Sigmoid colon (tissue), 7 donors: ENCODE measurements around the gene FAM9B. TPM values are rescaled to one million over a fixed set of nuclear protein-coding genes. Genes with fewer than 3 reads are reported as not detected.

Source experiments
- DNase-seq: peaks from one replicate; pipeline ENCODE4 v3.0.0-alpha.2; 2019
- H3K27ac ChIP-seq, 4 donors: fragments of 200-600 bp; sonication (generic); one replicate each; pipeline ENCODE4 v1.5.1; 2016 to 2019; ENCODE audit warnings: mild to moderate bottlenecking in 1 of 4
- H3K27me3 ChIP-seq, 3 donors: fragments of 200-600 bp; sonication (generic); one replicate each; pipeline ENCODE4 v1.5.1; 2019; ENCODE audit warnings: mild to moderate bottlenecking in 1 of 3
- H3K36me3 ChIP-seq, 4 donors: fragments of 200-600 bp; sonication (generic); one replicate each; pipeline ENCODE4 v1.5.1; 2016 to 2019
- H3K4me1 ChIP-seq, 4 donors: fragments of 200-600 bp; sonication (generic); one replicate each; pipeline ENCODE4 v1.5.1; 2017 to 2019
- H3K4me3 ChIP-seq, 4 donors: fragments of 200-600 bp; sonication (generic); one replicate each; pipeline ENCODE4 v1.5.1; 2017 to 2019; ENCODE audit warnings: mild to moderate bottlenecking in 2 of 4, moderate library complexity in 1 of 4
- H3K9me3 ChIP-seq, 4 donors: fragments of 200-600 bp in 3 of 4; sonication (generic) in 3 of 4; one replicate each; pipeline versions ENCODE4 v1.5.1 to v1.6.1; 2013 to 2019
- CTCF ChIP-seq, 4 experiments: fragments of 450-650 bp in 3 of 4; fragments of 200-600 bp in 1 of 4; IDR thresholded peaks; one replicate each; pipeline ENCODE4 v1.5.1; 2016 to 2019; ENCODE audit warnings: antibody characterized with exemption in 4 of 4, mild to moderate bottlenecking in 3 of 4, moderate library complexity in 2 of 4
- EP300 ChIP-seq, 4 donors: sonication (generic); formaldehyde crosslinking; IDR thresholded peaks; one replicate each; pipeline ENCODE4 v1.6.1; 2017; ENCODE audit warnings: antibody characterized with exemption in 4 of 4
- POLR2A ChIP-seq, 2 donors: fragments of 450-650 bp; IDR thresholded peaks; one replicate each; pipeline ENCODE4 v1.6.1; 2016; ENCODE audit warnings: antibody characterized with exemption in 2 of 2, mild to moderate bottlenecking in 2 of 2, moderate library complexity in 2 of 2
- POLR2AphosphoS5 ChIP-seq, 4 donors: sonication (generic); formaldehyde crosslinking; IDR thresholded peaks; one replicate each; pipeline ENCODE4 v1.6.1; 2017; ENCODE audit warnings: antibody characterized with exemption in 4 of 4
- WGBS, 2 donors: extraction: QIAGEN DNeasy Blood & Tissue Kit; methylation state at CpG; one replicate each; pipeline ENCODE4 v1.1.7; 2013; 5-methylcytosine and 5-hydroxymethylcytosine counted together
- intact Hi-C: fragments of 100-400 bp; cut with DNase I; formaldehyde crosslinking; loops from one replicate; pipeline ENCODE4 v1.15.1; 2023
- polyA plus RNA-seq, 3 donors: library from polyadenylated mRNA; stranded (reverse); fragments of 200-250 nt; gene quantifications; one replicate each; pipeline ENCODE4 v1.2.3, GENCODE V29; 2013
- total RNA-seq, 4 donors: library from RNA; depleted of rRNA; stranded (reverse); fragments of >200 nt; gene quantifications; one replicate each; pipeline ENCODE4 v1.1.0, GENCODE V29; 2016
- donor health status: healthy with polysubstance abuse.
- donor health status: Bipolar disorder and iron deficiency.
- donor health status: healthy.

Gene FAM9B
- total and polyA plus RNA-seq, 7 donors: not detected

- intact Hi-C loops: no loop called here
Measured at GRCh38 chrX:9071031-9071650, 37.2 kb upstream of the FAM9B start.

GRCh38 chrX:9069573-9069972 lies 35.6 kb upstream of the FAM9B start:
- WGBS, 2 donors: 47 to 86% methylated on average over 5 of the region's 5 CpGs
- H3K27me3 ChIP-seq: no peaks in the 10 kb centered on the region
- intact Hi-C loops: no loop called here
- no peak overlapping the region for H3K4me3 ChIP-seq
- no peaks in the 10 kb centered on the region for H3K36me3 ChIP-seq
- H3K4me1 ChIP-seq: peaks cover 0 to 4% (median 0%) of the 10 kb centered on the region in 4 donors
- H3K27ac ChIP-seq: no peak overlapping the region
- TF ChIP-seq POLR2A (IDR thresholded peaks at IDR 0.05) (no peak), CTCF (IDR thresholded peaks at IDR 0.05) (no peak), POLR2AphosphoS5 (IDR thresholded peaks at IDR 0.05) (no peak), EP300 (IDR thresholded peaks at IDR 0.05) (no peak)
- no peak for DNase-seq
- H3K9me3 ChIP-seq: no peaks in the 10 kb centered on the region

More at GRCh38 chrX:9071031-9071650, 37.2 kb upstream of the FAM9B start:
- DNase-seq: no peak
- Histone ChIP-seq H3K27me3 (no peaks in the 10 kb centered on the region), H3K27ac (no peak overlapping the region), H3K36me3 (no peaks in the 10 kb centered on the region), H3K9me3 (no peaks in the 10 kb centered on the region), H3K4me1 (peaks cover 0 to 4% (median 0%) of the 10 kb centered on the region in 4 donors), H3K4me3 (no peak overlapping the region)
- WGBS, 2 donors: 72 to 87% methylated on average over 4 of the region's 4 CpGs
- TF ChIP-seq POLR2AphosphoS5 (IDR thresholded peaks at IDR 0.05) (no peak), CTCF (IDR thresholded peaks at IDR 0.05) (no peak), POLR2A (IDR thresholded peaks at IDR 0.05) (no peak), EP300 (IDR thresholded peaks at IDR 0.05) (no peak)

GRCh38 chrX:9064694-9065093 lies 30.8 kb upstream of the FAM9B start:
- Histone ChIP-seq H3K4me1 (peaks cover 0 to 4% (median 0%) of the 10 kb centered on the region in 4 donors), H3K4me3 (no peak overlapping the region), H3K27me3 (no peaks in the 10 kb centered on the region), H3K27ac (no peak overlapping the region), H3K36me3 (no peaks in the 10 kb centered on the region), H3K9me3 (no peaks in the 10 kb centered on the region)
- no peak for DNase-seq
- no peak for TF ChIP-seq CTCF (IDR thresholded peaks at IDR 0.05)
- intact Hi-C loops: no loop called here

GRCh38 chrX:9062641-9063040 lies 28.7 kb upstream of the FAM9B start:
- H3K4me1 ChIP-seq: no peaks in the 10 kb centered on the region
- TF ChIP-seq EP300 (IDR thresholded peaks at IDR 0.05) (no peak), POLR2AphosphoS5 (IDR thresholded peaks at IDR 0.05) (no peak), CTCF (IDR thresholded peaks at IDR 0.05) (no peak), POLR2A (IDR thresholded peaks at IDR 0.05) (no peak)
- no peak overlapping the region for H3K27ac ChIP-seq
- no peak for DNase-seq
- no peaks in the 10 kb centered on the region for H3K36me3 ChIP-seq
- WGBS, 2 donors: 22 to 41% methylated on average over 3 of the region's 3 CpGs
- H3K4me3 ChIP-seq: no peak overlapping the region
- H3K9me3 ChIP-seq: no peaks in the 10 kb centered on the region
- no peaks in the 10 kb centered on the region for H3K27me3 ChIP-seq
- intact Hi-C loops: no loop called here

- H3K27ac ChIP-seq: no peak overlapping the region
- no peaks in the 10 kb centered on the region for H3K27me3 ChIP-seq
- no peak overlapping the region for H3K4me3 ChIP-seq
- H3K4me1 ChIP-seq: no peaks in the 10 kb centered on the region
- WGBS, 2 donors: 61 to 88% methylated on average over 2 of the region's 2 CpGs
- H3K9me3 ChIP-seq: no peaks in the 10 kb centered on the region
- intact Hi-C loops: no loop called here
- TF ChIP-seq POLR2A (IDR thresholded peaks at IDR 0.05) (no peak), EP300 (IDR thresholded peaks at IDR 0.05) (no peak), CTCF (IDR thresholded peaks at IDR 0.05) (no peak), POLR2AphosphoS5 (IDR thresholded peaks at IDR 0.05) (no peak)
- H3K36me3 ChIP-seq: no peaks in the 10 kb centered on the region
- DNase-seq: no peak
Measured at GRCh38 chrX:9055354-9055753, 21.4 kb upstream of the FAM9B start.
